Activated T-cell treated with anti-CD3 and anti-CD28 coated beads for 24 hours (primary cell): ENCODE measurements around the gene ZBTB11.
A peak's percentile ranks its signal among the peaks of the same experiment; 100 is the strongest.
"Not testable (repeated sequence)": the region's sequence is repeated elsewhere in the genome, so short reads cannot be mapped to it uniquely, and the experiment has no call there.

Experiments used
- DNase-seq: peaks from one replicate; pipeline ENCODE4 v3.0.0-alpha.2; 2020; ENCODE audit warnings: low read depth

ZBTB11 gene, protein sequence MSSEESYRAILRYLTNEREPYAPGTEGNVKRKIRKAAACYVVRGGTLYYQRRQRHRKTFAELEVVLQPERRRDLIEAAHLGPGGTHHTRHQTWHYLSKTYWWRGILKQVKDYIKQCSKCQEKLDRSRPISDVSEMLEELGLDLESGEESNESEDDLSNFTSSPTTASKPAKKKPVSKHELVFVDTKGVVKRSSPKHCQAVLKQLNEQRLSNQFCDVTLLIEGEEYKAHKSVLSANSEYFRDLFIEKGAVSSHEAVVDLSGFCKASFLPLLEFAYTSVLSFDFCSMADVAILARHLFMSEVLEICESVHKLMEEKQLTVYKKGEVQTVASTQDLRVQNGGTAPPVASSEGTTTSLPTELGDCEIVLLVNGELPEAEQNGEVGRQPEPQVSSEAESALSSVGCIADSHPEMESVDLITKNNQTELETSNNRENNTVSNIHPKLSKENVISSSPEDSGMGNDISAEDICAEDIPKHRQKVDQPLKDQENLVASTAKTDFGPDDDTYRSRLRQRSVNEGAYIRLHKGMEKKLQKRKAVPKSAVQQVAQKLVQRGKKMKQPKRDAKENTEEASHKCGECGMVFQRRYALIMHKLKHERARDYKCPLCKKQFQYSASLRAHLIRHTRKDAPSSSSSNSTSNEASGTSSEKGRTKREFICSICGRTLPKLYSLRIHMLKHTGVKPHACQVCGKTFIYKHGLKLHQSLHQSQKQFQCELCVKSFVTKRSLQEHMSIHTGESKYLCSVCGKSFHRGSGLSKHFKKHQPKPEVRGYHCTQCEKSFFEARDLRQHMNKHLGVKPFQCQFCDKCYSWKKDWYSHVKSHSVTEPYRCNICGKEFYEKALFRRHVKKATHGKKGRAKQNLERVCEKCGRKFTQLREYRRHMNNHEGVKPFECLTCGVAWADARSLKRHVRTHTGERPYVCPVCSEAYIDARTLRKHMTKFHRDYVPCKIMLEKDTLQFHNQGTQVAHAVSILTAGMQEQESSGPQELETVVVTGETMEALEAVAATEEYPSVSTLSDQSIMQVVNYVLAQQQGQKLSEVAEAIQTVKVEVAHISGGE

DNA sequence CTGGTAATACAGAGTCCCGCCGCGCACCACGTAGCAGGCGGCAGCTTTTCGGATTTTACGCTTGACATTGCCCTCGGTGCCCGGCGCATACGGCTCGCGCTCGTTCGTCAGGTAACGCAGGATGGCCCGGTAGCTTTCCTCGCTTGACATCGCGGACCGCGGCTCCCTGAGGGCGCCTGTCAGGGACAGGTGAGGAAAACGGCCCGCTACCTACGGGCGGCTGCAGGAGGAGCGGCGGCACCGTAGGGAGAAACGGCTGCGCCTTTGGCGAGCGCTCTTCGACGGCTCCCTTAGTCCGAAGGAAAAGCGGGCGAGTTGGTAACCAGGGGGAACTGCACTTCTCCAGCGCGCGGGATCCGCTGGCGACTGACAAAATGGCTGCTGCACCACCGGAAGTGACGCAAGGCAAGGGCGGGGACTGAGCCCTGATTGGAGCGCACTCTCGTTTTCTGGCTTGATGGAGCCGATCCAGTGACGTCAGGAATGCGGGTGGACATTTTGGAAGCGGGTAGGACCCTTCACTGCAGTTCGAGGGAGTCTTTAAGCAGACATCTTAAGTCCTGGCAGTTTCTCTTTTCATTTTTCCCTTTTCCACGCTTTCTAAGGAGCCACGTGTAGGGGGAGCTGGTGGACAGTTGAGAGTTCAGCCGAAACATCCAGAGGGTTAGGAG lies at the start of gene ZBTB11:
ZBTB11 (minus strand) TSS at position 368 of the 671 bp plus-strand sequence; CDS start at position 150, 218 bp downstream.
- DNase-seq: peak; percentile 100

DNA sequence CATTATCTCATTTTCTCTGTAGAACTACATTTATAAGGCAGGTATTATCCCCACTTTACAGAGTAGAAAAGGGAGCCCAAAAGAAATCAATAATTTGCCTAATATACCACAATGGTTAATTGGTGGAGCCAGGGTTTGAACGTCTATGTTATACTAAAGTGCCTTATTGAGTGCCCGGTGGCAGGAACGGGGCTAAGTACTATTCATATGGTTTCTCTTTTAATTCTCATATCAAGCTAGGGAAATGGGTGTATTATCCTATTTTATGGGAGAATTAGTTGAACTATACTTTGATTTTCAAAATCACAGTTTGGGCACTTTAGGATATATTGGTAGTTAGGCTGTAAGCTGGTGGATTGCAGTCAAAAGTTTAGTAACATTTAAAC lies 49.0 kb upstream of the ZBTB11 start:
- no peak for DNase-seq

DNA sequence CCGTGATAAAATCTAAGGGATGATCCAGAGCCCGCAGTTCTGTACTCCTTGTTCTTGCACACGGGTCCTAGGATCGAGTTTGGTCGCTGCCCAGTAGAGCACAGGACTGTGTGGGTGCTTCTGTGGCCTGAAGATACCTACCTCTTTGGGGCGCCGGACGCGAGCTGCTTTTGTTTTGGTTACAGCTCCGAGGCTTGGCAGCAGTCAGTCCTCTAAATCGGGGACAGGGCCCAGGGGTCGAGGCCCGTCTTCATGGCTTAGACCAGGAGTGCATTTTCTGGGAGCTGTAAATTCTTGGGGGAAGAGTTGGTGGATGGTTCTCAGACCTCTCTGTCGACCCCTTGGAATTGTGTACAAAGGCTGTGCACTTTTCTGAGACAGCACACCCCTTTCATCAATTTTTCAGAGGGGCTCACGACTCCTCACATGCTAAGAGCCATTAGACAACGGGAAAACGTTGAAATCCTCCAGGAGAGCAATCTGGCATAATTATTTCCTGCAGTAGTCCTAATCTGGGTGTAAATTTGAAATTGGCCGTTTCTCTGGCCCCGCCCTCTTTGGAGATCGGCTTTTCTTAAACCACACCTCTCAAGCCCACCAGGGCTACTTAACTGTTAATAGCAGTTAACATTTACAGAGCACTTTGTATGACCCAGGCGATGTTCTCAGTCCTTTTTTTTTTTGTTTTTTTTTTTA lies 48.4 kb upstream of the ZBTB11 start:
- no peak for DNase-seq

DNA sequence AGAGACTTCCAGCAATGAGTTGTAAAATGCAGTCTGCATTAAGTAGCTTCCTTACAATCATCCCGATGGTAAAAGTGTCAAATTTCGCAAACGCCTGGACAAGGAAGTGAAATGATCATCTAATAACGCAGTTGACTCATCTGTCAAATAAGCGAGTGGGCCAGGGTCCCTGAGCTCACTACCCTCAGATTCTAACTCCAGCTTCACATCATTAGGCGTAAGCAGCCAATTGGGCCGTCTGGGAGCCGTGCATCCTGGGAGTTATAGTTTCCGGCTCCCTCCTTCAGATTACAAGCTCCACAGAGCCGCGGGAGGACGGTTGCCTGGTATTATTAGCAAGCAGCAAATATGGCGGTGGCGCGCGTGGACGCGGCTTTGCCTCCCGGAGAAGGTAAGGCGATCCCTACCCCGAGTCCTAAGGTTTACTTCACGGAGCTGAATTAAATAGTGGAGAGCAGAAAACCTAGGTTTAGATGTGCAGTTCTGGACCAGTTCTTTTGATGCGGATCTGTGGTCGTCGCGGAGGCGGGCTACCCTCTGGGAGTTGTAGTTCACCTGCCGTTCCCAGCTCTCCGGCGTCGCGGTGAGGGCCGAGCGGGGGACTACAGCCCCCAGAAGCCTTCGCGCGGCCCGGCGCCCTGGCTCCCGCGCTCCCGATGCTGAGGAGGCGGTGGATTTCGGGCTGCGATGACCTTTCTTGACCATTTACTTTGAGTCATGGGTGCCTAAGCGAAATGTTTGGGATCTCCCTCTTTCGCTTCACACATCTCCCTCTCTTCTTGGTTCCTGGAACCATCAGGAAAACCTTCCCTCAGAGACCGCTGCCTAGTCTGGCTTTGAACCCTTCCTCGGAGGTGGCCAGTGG lies 47.6 kb upstream of the ZBTB11 start, which contains the start of gene CEP97:
CEP97 (plus strand) TSS at position 286 of the 865 bp plus-strand sequence; CDS start at position 349, 63 bp downstream.
- DNase-seq: peak; percentile 84

DNA sequence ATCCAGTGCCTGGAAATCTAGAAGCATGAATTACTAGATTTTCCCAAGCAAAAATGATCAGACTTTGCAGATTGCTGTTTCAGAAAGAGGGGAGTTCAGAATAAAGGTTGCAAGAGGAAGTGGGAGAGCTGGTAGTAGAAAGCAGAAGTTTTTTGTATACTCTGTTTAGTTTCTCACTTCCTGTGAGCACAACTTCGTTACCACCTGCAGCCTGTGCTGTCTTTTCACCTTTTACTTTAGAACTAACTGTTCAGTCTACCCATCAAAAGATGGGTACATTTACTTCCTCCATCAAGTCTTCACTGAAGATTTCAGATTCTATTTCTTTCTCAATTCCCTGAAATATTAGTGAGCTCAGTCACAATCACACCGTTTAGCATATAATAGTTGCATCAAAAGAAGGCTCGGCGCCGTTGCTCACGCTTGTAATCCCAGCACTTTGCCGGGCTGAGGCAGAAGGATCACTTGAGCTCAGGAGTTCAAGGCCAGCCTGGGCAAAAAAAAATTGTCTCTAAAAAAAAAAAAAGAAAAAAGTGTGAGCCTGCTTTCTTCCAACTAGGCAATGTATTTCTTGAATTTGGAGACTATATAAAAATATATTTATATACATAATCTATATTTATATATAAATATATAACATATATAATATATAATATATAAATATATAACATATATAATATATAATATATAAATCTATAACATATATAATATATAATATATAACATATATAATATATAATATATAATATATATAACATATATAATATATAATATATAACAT lies 45.7 kb upstream of the ZBTB11 start:
- DNase-seq: no peak

DNA sequence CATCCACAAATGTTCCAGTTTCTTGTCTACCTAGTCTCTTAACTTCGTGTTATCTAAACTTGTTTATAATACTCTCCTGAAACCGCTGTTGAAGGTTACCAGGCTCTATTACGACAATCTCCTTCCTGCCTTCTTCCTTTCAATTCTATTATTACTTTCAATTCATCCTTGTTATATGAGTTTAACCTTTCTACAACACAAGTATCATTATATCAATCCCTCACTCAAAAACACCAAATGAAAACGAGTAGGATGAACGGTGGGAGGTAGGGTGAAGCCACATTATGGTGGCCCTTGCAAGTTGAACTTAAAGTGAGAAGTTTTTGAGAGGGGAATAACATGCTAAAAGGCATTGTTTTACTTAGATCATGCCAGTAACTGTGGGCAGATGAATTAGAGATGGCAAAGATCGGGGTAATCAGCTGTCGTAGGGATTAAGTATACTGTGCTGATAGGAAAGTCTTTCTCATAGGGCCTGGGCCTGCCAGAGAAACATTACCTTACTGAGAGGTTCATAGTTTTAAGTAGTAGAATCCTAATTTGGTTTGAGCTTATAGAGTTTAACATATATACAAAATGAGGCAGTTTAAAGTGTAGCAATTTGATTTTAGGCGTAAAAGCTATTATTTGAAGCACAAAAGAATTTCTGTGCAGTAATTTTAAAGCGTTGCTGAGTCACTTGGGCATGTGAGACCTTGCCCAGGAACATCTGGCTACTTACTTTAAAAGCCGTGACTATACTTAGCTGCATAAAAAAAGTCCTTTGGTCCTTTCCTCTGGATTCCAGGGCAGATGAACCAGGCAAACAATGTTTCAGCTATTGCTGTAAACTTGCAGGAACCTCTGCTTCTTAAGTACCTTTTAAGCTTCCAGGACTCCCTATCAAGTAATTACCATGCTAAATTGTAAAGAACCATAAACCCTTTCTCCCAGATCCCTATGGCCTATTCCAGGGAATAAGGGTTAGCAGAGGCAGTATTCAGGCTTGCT lies 44.2 kb upstream of the ZBTB11 start:
- DNase-seq: no peak

DNA sequence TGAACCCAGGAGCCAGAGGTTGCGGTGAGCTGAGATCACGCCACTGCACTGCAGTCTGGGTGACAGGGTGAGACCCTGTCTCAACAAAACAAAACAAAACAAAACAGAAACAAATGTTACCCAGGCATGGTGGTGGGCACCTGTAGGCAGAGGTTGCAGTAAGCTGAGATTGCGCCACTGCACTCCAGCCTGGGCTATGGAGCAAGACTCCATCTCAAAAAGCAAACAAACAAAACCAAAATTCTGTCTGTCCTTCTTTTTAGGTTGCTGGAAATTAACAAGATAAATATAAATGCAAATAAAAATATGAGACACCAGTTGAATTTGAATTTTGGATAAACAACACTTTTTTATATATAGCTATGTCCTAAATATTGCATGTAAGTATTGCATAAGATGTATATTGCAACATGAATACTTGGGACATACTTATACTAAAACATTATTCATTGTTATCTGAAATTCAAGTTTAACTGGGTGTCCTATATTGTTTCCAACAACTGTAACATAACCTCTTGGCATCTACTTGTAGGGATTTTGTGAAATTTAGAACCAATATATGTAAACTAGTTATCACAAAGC lies 42.8 kb upstream of the ZBTB11 start:
- DNase-seq: no peak

DNA sequence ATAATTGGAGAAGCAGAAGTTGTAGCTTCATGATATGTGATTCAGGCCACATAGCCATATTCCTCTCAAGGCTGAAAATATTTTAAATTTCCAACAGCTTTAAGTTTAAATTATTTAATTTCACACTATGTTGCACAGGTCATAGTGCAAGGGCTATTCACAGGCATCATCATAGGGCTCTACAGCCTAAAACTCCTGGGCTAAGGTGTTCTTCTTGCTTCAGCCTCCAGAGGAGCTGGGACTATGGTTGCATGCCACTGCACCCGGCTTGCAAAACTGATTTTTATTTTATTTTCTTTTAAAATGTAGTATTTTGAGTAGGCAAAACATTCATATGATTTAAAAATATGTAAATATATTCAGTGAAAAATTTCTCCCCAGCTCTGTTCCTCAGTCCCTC lies 41.5 kb upstream of the ZBTB11 start:
- DNase-seq: no peak

DNA sequence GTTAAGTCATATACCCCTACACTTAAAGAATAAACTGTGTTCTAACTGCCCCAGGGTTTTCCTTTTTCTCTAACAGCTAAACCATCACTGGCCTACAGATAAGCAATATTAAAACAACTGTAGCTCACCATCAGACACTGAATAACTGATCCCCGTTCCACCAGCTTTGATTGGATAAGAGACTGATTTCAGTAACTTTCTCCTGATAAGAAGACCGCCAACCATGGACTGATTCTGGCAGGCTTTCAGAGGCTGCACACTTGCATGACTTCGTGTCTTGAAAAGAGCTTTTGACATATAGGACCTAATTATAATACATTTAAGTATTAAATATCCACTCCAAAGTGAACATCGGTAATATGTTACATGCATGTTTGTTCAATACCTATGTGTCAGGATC lies 32.2 kb upstream of the ZBTB11 start:
- DNase-seq: no peak

DNA sequence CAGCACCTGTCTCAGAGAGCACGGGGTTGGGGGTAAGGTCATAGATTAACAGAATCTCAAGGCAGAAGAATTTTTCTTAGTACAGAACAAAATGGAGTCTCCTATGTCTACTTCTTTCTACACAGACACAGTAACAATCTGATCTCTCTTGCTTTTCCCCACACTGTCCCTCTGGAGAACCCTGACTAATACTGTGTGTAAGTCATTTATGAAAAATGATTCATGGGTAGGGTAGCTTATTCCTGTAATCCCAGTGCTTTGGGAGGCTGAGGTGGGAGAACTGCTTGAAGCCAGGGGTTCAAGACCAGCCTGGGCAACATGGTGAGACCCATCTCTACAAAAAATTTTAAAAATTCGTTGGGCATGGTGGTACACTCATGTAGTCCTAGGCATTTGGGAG lies 27.7 kb upstream of the ZBTB11 start:
- DNase-seq: not testable (repeated sequence)

DNA sequence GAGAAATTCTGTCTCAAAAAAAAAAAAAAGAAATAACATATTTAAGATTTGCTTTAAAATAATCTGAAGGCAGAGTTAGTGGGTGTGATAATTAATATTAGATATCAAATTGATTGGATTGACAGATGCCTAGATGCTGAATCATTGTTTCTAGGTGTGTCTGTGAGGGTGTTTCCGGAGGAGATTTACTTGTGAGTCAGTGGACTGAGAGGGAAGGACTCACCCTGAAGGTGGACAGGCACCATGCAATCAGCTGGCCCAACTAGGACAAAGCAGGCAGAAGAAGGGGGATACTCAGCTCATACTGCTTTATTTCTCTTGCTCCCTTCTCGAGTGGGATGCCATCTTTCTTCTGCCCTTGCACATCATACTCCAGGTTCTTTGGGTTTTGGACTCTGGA lies 26.2 kb upstream of the ZBTB11 start:
- no peak for DNase-seq

DNA sequence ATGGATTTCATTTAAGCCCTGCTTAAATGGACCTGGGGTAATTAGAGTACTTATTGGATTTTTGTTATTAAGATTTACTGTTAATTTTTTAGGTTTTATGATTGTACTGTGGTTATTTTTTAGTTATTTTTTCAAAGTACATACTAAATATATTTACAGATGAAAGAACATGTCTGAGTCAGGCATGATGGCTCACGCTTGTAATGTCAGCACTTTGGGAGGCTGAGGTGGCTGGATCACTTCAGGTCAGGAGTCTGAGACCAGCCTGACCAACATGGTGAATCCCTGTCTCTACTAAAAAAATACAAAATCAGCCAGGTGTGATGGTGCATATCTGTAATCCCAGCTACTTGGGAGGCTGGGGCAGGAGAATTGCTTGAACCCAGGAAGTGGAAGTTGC lies 25.8 kb upstream of the ZBTB11 start:
- DNase-seq: no peak

DNA sequence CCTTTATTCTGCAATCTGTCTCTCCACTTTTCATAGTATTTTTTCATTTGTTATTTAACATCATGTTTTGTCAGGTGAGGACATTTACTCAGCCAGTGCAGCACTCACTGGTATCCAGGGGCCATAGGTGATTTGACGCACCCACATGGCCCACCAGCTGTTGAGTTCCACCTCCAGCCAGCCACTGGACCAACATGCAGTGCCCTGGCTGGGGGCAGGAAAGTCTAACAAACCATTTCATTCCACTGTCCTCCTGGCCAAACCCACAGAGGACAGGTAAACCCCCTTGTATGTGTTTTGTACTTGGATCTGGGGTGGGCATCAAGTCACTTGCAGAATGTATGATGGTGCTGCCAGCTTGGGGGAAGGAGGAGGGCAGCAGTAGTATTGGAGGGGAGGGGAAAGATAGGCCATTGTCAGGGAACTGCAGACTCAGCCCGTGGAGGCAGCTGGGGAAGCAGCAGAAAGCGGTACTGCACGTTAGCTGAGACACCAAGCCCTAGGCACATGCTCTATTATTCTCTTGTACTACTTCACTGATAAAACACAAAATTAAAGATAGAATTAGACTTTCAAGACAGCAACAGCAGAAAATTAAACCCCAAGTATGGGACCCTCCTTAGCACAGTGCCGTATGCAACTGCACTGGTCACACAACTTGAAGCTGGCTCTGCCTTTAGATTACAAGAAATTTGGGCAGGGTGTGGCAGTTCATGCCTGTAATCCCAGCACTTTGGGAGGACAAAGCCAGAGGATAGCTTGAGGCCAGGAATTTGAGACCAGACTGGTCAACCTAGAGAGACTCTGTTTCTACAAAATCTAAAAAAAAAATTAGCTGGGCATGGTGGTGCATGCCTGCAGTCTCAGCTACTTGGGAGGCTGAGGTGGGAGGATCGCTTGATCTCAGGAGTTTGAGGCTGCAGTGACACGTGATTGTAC lies 25.0 kb upstream of the ZBTB11 start:
- DNase-seq: no peak

DNA sequence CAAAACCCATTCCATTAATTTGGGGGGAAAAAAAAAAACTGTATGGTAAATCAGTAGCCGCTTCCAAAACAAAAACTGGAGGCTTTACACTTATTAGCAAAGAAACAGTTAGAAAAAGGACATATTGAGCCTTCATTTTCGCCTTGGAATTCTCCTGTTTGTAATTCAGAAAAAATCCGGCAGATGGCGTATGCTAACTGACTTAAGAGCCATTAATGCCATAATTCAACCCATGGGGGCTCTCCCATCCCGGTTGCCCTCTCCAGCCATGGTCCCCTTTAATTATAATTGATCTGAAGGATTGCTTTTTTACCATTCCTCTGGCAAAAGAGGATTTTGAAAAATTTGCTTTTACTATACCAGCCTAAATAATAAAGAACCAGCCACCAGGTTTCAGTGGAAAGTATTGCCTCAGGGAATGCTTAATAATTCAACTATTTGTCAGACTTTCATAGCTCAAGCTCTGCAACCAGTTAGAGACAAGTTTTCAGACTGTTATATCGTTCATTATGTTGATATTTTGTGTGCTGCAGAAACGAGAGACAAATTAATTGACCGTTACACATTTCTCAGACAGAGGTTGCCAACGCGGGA lies 18.9 kb upstream of the ZBTB11 start:
- DNase-seq: no peak

DNA sequence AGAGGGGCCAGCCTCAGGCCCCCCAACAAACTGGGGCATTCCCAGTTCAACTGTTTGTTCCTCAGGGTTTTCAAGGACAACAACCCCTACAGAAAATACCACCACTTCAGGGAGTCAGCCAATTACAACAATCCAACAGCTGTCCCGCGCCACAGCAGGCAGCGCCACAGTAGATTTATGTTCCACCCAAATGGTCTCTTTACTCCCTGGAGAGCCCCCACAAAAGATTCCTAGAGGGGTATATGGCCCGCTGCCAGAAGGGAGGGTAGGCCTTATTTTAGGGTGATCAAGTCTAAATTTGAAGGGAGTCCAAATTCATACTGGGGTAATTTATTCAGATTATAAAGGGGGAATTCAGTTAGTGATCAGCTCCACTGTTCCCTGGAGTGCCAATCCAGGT lies 17.9 kb upstream of the ZBTB11 start:
- not testable (repeated sequence) for DNase-seq

DNA sequence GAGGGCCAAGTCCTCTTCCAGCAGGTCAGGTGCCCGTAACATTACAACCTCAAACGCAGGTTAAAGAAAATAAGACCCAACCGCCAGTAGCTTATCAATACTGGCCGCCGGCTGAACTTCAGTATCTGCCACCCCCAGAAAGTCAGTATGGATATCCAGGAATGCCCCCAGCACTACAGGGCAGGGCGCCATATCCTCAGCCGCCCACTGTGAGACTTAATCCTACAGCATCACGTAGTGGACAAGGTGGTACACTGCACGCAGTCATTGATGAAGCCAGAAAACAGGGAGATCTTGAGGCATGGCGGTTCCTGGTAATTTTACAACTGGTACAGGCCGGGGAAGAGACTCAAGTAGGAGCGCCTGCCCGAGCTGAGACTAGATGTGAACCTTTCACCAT lies 16.6 kb upstream of the ZBTB11 start:
- DNase-seq: not testable (repeated sequence)
